HEK293 (cell line): ENCODE data around the gene OXNAD1.

ENCODE experiments used
- CTCF ChIA-PET: fragments of 350-600 bp; formaldehyde crosslinking; extraction: SDS; loops from one replicate; lab custom pipeline; 2021; ENCODE audit warnings: antibody characterized with exemption; lab: Yijun Ruan, JAX
- POLR2A ChIA-PET: fragments of 300-600 bp; formaldehyde crosslinking; extraction: SDS; loops from one replicate; lab custom pipeline; 2020; ENCODE audit warnings: antibody characterized with exemption, inconsistent platforms; lab: Yijun Ruan, JAX
- H3K27ac ChIP-seq: fragments of 200-500 bp; sonication (Bioruptor generic); 2 replicates; pipeline ENCODE4 v1.5.1; 2014; ENCODE audit warnings: low read depth, low read length, control low read depth, inconsistent platforms; ENCODE audit errors: extremely low read depth
- H3K36me3 ChIP-seq, 2 experiments: fragments of 200-500 bp in 1 of 2; sonication (Bioruptor generic) in 1 of 2; 1 replicate in 1 of 2; 2 replicates in 1 of 2; pipeline ENCODE4 v1.5.1; 2014 to 2017; ENCODE audit warnings: inconsistent platforms in 2 of 2, low read length in 2 of 2; ENCODE audit not compliant: control insufficient read depth in 2 of 2, insufficient read depth in 1 of 2
- H3K4me1 ChIP-seq: fragments of 200-500 bp; sonication (Bioruptor generic); 2 replicates; pipeline ENCODE4 v1.5.1; 2014; ENCODE audit warnings: mild to moderate bottlenecking, low read length, inconsistent platforms; ENCODE audit not compliant: control insufficient read depth, insufficient read depth
- H3K4me3 ChIP-seq: 2 replicates; pipeline ENCODE4 v1.5.1; 2011; ENCODE audit warnings: low read depth, mild to moderate bottlenecking, control low read depth, low read length, moderate library complexity
- H3K9me3 ChIP-seq: fragments of 200-500 bp; sonication (Bioruptor generic); 2 replicates; pipeline ENCODE4 v1.5.1; 2014; ENCODE audit warnings: low read depth, low read length, inconsistent platforms; ENCODE audit not compliant: control insufficient read depth, insufficient read depth
- EGR2 ChIP-seq: fragments of 450-650 bp; formaldehyde crosslinking; IDR thresholded peaks from 2 replicates; pipeline ENCODE4 v1.5.1; 2016; ENCODE audit warnings: low read depth, missing biosample characterization, missing genetic modification characterization
- ELK4 ChIP-seq: IDR thresholded peaks from 2 replicates; pipeline ENCODE4 v1.6.1; 2011; ENCODE audit warnings: mild to moderate bottlenecking, low read depth, low read length, borderline replicate concordance
- HIC1 ChIP-seq: fragments of 450-650 bp; formaldehyde crosslinking; IDR thresholded peaks from 2 replicates; pipeline ENCODE4 v1.5.1; 2016; ENCODE audit warnings: missing biosample characterization, missing genetic modification characterization
- HOXA7 ChIP-seq: sonication (generic); formaldehyde crosslinking; IDR thresholded peaks from 2 replicates; pipeline ENCODE4 v1.8.1; 2022; ENCODE audit warnings: missing genetic modification reagents, borderline replicate concordance
- KLF7 ChIP-seq: fragments of 450-650 bp; formaldehyde crosslinking; IDR thresholded peaks from 2 replicates; pipeline ENCODE4 v1.5.1; 2016; ENCODE audit warnings: missing biosample characterization, missing genetic modification characterization, borderline replicate concordance
- KLF8 ChIP-seq: fragments of 450-650 bp; formaldehyde crosslinking; IDR thresholded peaks from 2 replicates; pipeline ENCODE4 v1.5.1; 2016; ENCODE audit warnings: missing biosample characterization, missing genetic modification characterization
- PBX3 ChIP-seq: sonication (generic); formaldehyde crosslinking; IDR thresholded peaks from 2 replicates; pipeline ENCODE4 v1.8.1; 2022; ENCODE audit warnings: mild to moderate bottlenecking, moderate library complexity, missing genetic modification reagents
- SCRT1 ChIP-seq: fragments of 450-650 bp; formaldehyde crosslinking; IDR thresholded peaks from 2 replicates; pipeline ENCODE4 v1.5.1; 2016; ENCODE audit warnings: missing biosample characterization, missing genetic modification characterization, borderline replicate concordance
- SCRT2 ChIP-seq: fragments of 450-650 bp; formaldehyde crosslinking; IDR thresholded peaks from 2 replicates; pipeline ENCODE4 v1.5.1; 2016; ENCODE audit warnings: missing biosample characterization, missing genetic modification characterization
- SP2 ChIP-seq: fragments of 450-650 bp; formaldehyde crosslinking; IDR thresholded peaks from 2 replicates; pipeline ENCODE4 v1.5.1; 2016; ENCODE audit warnings: missing biosample characterization, missing genetic modification characterization
- SP7 ChIP-seq: fragments of 450-650 bp; formaldehyde crosslinking; IDR thresholded peaks from 2 replicates; pipeline ENCODE4 v1.5.1; 2016; ENCODE audit warnings: missing biosample characterization, missing genetic modification characterization
- ZBTB1 ChIP-seq: fragments of 450-650 bp; formaldehyde crosslinking; IDR thresholded peaks from 2 replicates; pipeline ENCODE4 v1.5.1; 2016; ENCODE audit warnings: missing biosample characterization, missing genetic modification characterization
- ZBTB10 ChIP-seq: fragments of 450-650 bp; formaldehyde crosslinking; IDR thresholded peaks from 2 replicates; pipeline ENCODE4 v1.5.1; 2016; ENCODE audit warnings: missing biosample characterization, missing genetic modification characterization
- ZBTB8A ChIP-seq: fragments of 450-650 bp; formaldehyde crosslinking; IDR thresholded peaks from 2 replicates; pipeline ENCODE4 v1.5.1; 2016; ENCODE audit warnings: missing biosample characterization, missing genetic modification characterization
- ZNF10 ChIP-seq: fragments of 450-650 bp; formaldehyde crosslinking; IDR thresholded peaks from 2 replicates; pipeline ENCODE4 v1.5.1; 2017; ENCODE audit warnings: missing biosample characterization, missing genetic modification characterization
- ZNF112 ChIP-seq: fragments of 450-650 bp; formaldehyde crosslinking; IDR thresholded peaks from 2 replicates; pipeline ENCODE4 v1.5.0; 2017; ENCODE audit warnings: missing biosample characterization, missing genetic modification characterization
- ZNF121 ChIP-seq: fragments of 450-650 bp; formaldehyde crosslinking; IDR thresholded peaks from 2 replicates; pipeline ENCODE4 v1.5.1; 2016; ENCODE audit warnings: missing biosample characterization, missing genetic modification characterization
- ZNF140 ChIP-seq: fragments of 450-650 bp; formaldehyde crosslinking; IDR thresholded peaks from 2 replicates; pipeline ENCODE4 v1.5.1; 2016; ENCODE audit warnings: missing biosample characterization, missing genetic modification characterization
- ZNF157 ChIP-seq: fragments of 450-650 bp; formaldehyde crosslinking; IDR thresholded peaks from 2 replicates; pipeline ENCODE4 v1.5.1; 2016; ENCODE audit warnings: missing biosample characterization, missing genetic modification characterization
- ZNF175 ChIP-seq: fragments of 450-650 bp; formaldehyde crosslinking; IDR thresholded peaks from 2 replicates; pipeline ENCODE4 v1.5.1; 2016; ENCODE audit warnings: missing biosample characterization, missing genetic modification characterization
- ZNF223 ChIP-seq: fragments of 450-650 bp; formaldehyde crosslinking; IDR thresholded peaks from 2 replicates; pipeline ENCODE4 v1.5.1; 2016; ENCODE audit warnings: missing biosample characterization, missing genetic modification characterization
- ZNF362 ChIP-seq: fragments of 450-650 bp; formaldehyde crosslinking; IDR thresholded peaks from 2 replicates; pipeline ENCODE4 v1.5.1; 2016; ENCODE audit warnings: missing biosample characterization, missing genetic modification characterization
- ZNF404 ChIP-seq: fragments of 450-650 bp; formaldehyde crosslinking; IDR thresholded peaks from 2 replicates; pipeline ENCODE4 v1.5.1; 2017; ENCODE audit warnings: missing biosample characterization, missing genetic modification characterization
- ZNF558 ChIP-seq: fragments of 450-650 bp; formaldehyde crosslinking; IDR thresholded peaks from 2 replicates; pipeline ENCODE4 v1.5.1; 2016; ENCODE audit warnings: missing biosample characterization, missing genetic modification characterization
- ZNF629 ChIP-seq: fragments of 450-650 bp; formaldehyde crosslinking; IDR thresholded peaks from 2 replicates; pipeline ENCODE4 v1.5.1; 2017; ENCODE audit warnings: missing biosample characterization, missing genetic modification characterization
- ZNF664 ChIP-seq: fragments of 450-650 bp; formaldehyde crosslinking; IDR thresholded peaks from 2 replicates; pipeline ENCODE4 v1.5.1; 2016; ENCODE audit warnings: missing biosample characterization, missing genetic modification characterization
- ZNF837 ChIP-seq: fragments of 450-650 bp; formaldehyde crosslinking; IDR thresholded peaks from 2 replicates; pipeline ENCODE4 v1.5.1; 2016; ENCODE audit warnings: missing biosample characterization, missing genetic modification characterization
- ZXDB ChIP-seq: fragments of 450-650 bp; formaldehyde crosslinking; IDR thresholded peaks from 2 replicates; pipeline ENCODE4 v1.5.1; 2016; ENCODE audit warnings: missing biosample characterization, missing genetic modification characterization

Gene OXNAD1

GRCh38 chr3:16251316-16252085 lies 13.5 kb upstream of the OXNAD1 start:
- Histone ChIP-seq H3K27ac (no peak overlapping the region), H3K4me1 (no peaks in the 10 kb centered on the region), H3K9me3 (no peaks in the 10 kb centered on the region), H3K36me3 (no peaks in the 10 kb centered on the region), H3K4me3 (no peak overlapping the region)
- ChIA-PET CTCF (interaction anchor here (0.6 to 1.2 kb wide), 2 partner anchors 14 to 414 kb away, joined by 3 to 4 read pairs; partner anchors contain the start of gene OXNAD1), POLR2A (no interaction called here)
- no peak for TF ChIP-seq KLF8
- TF ChIP-seq ZNF157 (tag by site-specific recombination), result no peak
- TF ChIP-seq ZNF558 (tag by site-specific recombination), result no peak
- no peak for TF ChIP-seq ZNF112
- no peak for TF ChIP-seq ELK4
- no peak for TF ChIP-seq ZNF175
- no peak for TF ChIP-seq ZNF10 (tag by site-specific recombination)
- TF ChIP-seq SP2 (tag by site-specific recombination), result no peak
- no peak for TF ChIP-seq SP7 (tag by site-specific recombination)
- TF ChIP-seq EGR2 (tag by site-specific recombination), result no peak
- no peak for TF ChIP-seq ZNF121 (tag by site-specific recombination)
- no peak for TF ChIP-seq SCRT1 (tag by site-specific recombination)
- TF ChIP-seq ZNF362 (tag by site-specific recombination), result no peak
- no peak for TF ChIP-seq HOXA7
- TF ChIP-seq ZNF140 (tag by site-specific recombination), result no peak
- no peak for TF ChIP-seq ZNF629 (tag by site-specific recombination)
- no peak for TF ChIP-seq ZBTB1 (tag by site-specific recombination)
- no peak for TF ChIP-seq ZBTB8A (tag by site-specific recombination)

- Histone ChIP-seq H3K4me1 (no peaks in the 10 kb centered on the region), H3K27ac (no peak overlapping the region), H3K4me3 (no peak overlapping the region), H3K9me3 (no peaks in the 10 kb centered on the region), H3K36me3 (no peaks in the 10 kb centered on the region)
- ChIA-PET CTCF (interaction anchor here (0.6 to 1.5 kb wide), 3 partner anchors 13 to 622 kb away, joined by 3 to 4 read pairs (median 3); partner anchors contain the start of gene OXNAD1), POLR2A (no interaction called here)
- TF ChIP-seq ZNF664 (tag by site-specific recombination), result no peak
- TF ChIP-seq ZNF223 (tag by site-specific recombination), result no peak
- no peak for TF ChIP-seq SCRT2 (tag by site-specific recombination)
- no peak for TF ChIP-seq PBX3
- no peak for TF ChIP-seq HIC1
- TF ChIP-seq ZBTB10 (tag by site-specific recombination), result no peak
- no peak for TF ChIP-seq ZNF837 (tag by site-specific recombination)
- TF ChIP-seq ZXDB, result no peak
- TF ChIP-seq KLF7 (tag by site-specific recombination), result no peak
- TF ChIP-seq ZNF404 (tag by site-specific recombination), result no peak
Observed at GRCh38 chr3:16252243-16252978, 12.6 kb upstream of the OXNAD1 start.
